ENCODE measurements around the gene NFATC1. TPM values are rescaled to one million over a fixed set of nuclear protein-coding genes. Genes with fewer than 3 reads are reported as not detected.

NFATC1 gene
- total and polyA plus RNA-seq, 5 donors = 14.7 to 25.3 (median 20.3) TPM

GRCh38 chr18:79529991-79530390, 134.3 kb downstream of the NFATC1 start:
- H3K27me3 ChIP-seq (ENCODE audit: control insufficient read depth, insufficient read depth) = no peaks in the 10 kb centered on the region
- ATAC-seq (no peak), DNase-seq (peak; percentile 8 to 41 (median 36))
- no peak overlapping the region for H3K4me3 ChIP-seq (ENCODE audit: low read length)
- no peaks in the 10 kb centered on the region for H3K4me1 ChIP-seq (ENCODE audit: control insufficient read depth, insufficient read depth, low read length)
- H3K27ac ChIP-seq (ENCODE audit: low read length) = no peak overlapping the region
- H3K9me3 ChIP-seq (ENCODE audit: control insufficient read depth, low read length) = no peaks in the 10 kb centered on the region
- 86% methylated on average over 24 of the region's 24 CpGs for WGBS
- intact Hi-C loops (cut with DNase I) = loop anchor here (5.0 to 10.0 kb wide), 4 partner anchors 105 to 148 kb away; no protein-coding TSS in a partner anchor

GRCh38 chr18:79530821-79531220, 135.1 kb downstream of the NFATC1 start:
- 92% methylated on average over 18 of the region's 18 CpGs for WGBS
- intact Hi-C loops (cut with DNase I) = loop anchor here (5.0 to 10.0 kb wide), 3 partner anchors 104 to 114 kb away; no protein-coding TSS in a partner anchor
- H3K9me3 ChIP-seq (ENCODE audit: control insufficient read depth, low read length) = no peaks in the 10 kb centered on the region

GRCh38 chr18:79531386-79531785, 135.7 kb downstream of the NFATC1 start:
- H3K27ac ChIP-seq (ENCODE audit: low read length) = no peak overlapping the region
- H3K27me3 ChIP-seq (ENCODE audit: control insufficient read depth, insufficient read depth) = no peaks in the 10 kb centered on the region
- no peak overlapping the region for H3K4me3 ChIP-seq (ENCODE audit: low read length)
- H3K4me1 ChIP-seq (ENCODE audit: control insufficient read depth, insufficient read depth, low read length) = no peaks in the 10 kb centered on the region
- 88% methylated on average over 20 of the region's 20 CpGs for WGBS
- no peak for ATAC-seq
- intact Hi-C loops (cut with DNase I) = loop anchor here (5.0 to 10.0 kb wide), 3 partner anchors 103 to 113 kb away; no protein-coding TSS in a partner anchor
- H3K9me3 ChIP-seq (ENCODE audit: control insufficient read depth, low read length) = no peaks in the 10 kb centered on the region
- peak in 1 of 3 donors; percentile 20 for DNase-seq

More at GRCh38 chr18:79530821-79531220, 135.1 kb downstream of the NFATC1 start:
- H3K27ac ChIP-seq (ENCODE audit: low read length) = no peak overlapping the region
- H3K4me3 ChIP-seq (ENCODE audit: low read length) = no peak overlapping the region
- DNase-seq (peak in 2 of 3 donors; percentile 9 to 51), ATAC-seq (no peak)
- H3K4me1 ChIP-seq (ENCODE audit: control insufficient read depth, insufficient read depth, low read length) = no peaks in the 10 kb centered on the region
- H3K27me3 ChIP-seq (ENCODE audit: control insufficient read depth, insufficient read depth) = no peaks in the 10 kb centered on the region

GRCh38 chr18:79531926-79532312, 136.2 kb downstream of the NFATC1 start:
- H3K4me1 ChIP-seq (ENCODE audit: control insufficient read depth, insufficient read depth, low read length) = no peaks in the 10 kb centered on the region
- WGBS = 58% methylated on average over 18 of the region's 18 CpGs
- intact Hi-C loops (cut with DNase I) = loop anchor here (5.0 to 10.0 kb wide), 3 partner anchors 103 to 113 kb away; no protein-coding TSS in a partner anchor
- no peaks in the 10 kb centered on the region for H3K9me3 ChIP-seq (ENCODE audit: control insufficient read depth, low read length)
- no peak overlapping the region for H3K4me3 ChIP-seq (ENCODE audit: low read length)
- DNase-seq = peak in 2 of 3 donors; percentile 9 to 26
- no peak for ATAC-seq
- H3K27me3 ChIP-seq (ENCODE audit: control insufficient read depth, insufficient read depth) = no peaks in the 10 kb centered on the region
- no peak overlapping the region for H3K27ac ChIP-seq (ENCODE audit: low read length)

- H3K27ac ChIP-seq (ENCODE audit: low read length) = no peak overlapping the region
- intact Hi-C loops (cut with DNase I) = loop anchor here (5.0 to 10.0 kb wide), 3 partner anchors 102 to 112 kb away; no protein-coding TSS in a partner anchor
- WGBS = 42% methylated on average over 34 of the region's 34 CpGs
- peak in 2 of 3 donors; percentile 32 to 64 for DNase-seq
- no peaks in the 10 kb centered on the region for H3K27me3 ChIP-seq (ENCODE audit: control insufficient read depth, insufficient read depth)
- ATAC-seq = no peak
- H3K4me3 ChIP-seq (ENCODE audit: low read length) = no peak overlapping the region
- H3K9me3 ChIP-seq (ENCODE audit: control insufficient read depth, low read length) = no peaks in the 10 kb centered on the region
- H3K4me1 ChIP-seq (ENCODE audit: control insufficient read depth, insufficient read depth, low read length) = no peaks in the 10 kb centered on the region
Measured at GRCh38 chr18:79532313-79533007, 136.7 kb downstream of the NFATC1 start.

GRCh38 chr18:79533146-79533545, 137.4 kb downstream of the NFATC1 start:
- Histone ChIP-seq H3K4me1 (ENCODE audit: control insufficient read depth, insufficient read depth, low read length) (no peaks in the 10 kb centered on the region), H3K27me3 (ENCODE audit: control insufficient read depth, insufficient read depth) (no peaks in the 10 kb centered on the region), H3K9me3 (ENCODE audit: control insufficient read depth, low read length) (peaks cover 3% of the 10 kb centered on the region), H3K27ac (ENCODE audit: low read length) (no peak overlapping the region), H3K4me3 (ENCODE audit: low read length) (no peak overlapping the region)
- 93% methylated on average over 13 of the region's 13 CpGs for WGBS
- intact Hi-C loops (cut with DNase I) = loop anchor here (5.0 to 10.0 kb wide), 3 partner anchors 102 to 112 kb away; no protein-coding TSS in a partner anchor
- no peak for ATAC-seq
- DNase-seq = peak in 2 of 3 donors; percentile 40 to 53

GRCh38 chr18:79533591-79533990, 137.9 kb downstream of the NFATC1 start:
- ATAC-seq (no peak), DNase-seq (peak in 1 of 3 donors; percentile 26)
- 88% methylated on average over 9 of the region's 9 CpGs for WGBS
- intact Hi-C loops (cut with DNase I) = loop anchor here (5.0 to 10.0 kb wide), 3 partner anchors 101 to 111 kb away; no protein-coding TSS in a partner anchor
- Histone ChIP-seq H3K9me3 (ENCODE audit: control insufficient read depth, low read length) (peaks cover 3% of the 10 kb centered on the region), H3K27ac (ENCODE audit: low read length) (no peak overlapping the region), H3K27me3 (ENCODE audit: control insufficient read depth, insufficient read depth) (no peaks in the 10 kb centered on the region), H3K4me3 (ENCODE audit: low read length) (no peak overlapping the region), H3K4me1 (ENCODE audit: control insufficient read depth, insufficient read depth, low read length) (no peaks in the 10 kb centered on the region)

GRCh38 chr18:79534356-79534755, 138.6 kb downstream of the NFATC1 start:
- DNase-seq = peak in 1 of 3 donors; percentile 5
- no peaks in the 10 kb centered on the region for H3K27me3 ChIP-seq (ENCODE audit: control insufficient read depth, insufficient read depth)
- WGBS = 74% methylated on average over 13 of the region's 13 CpGs

GRCh38 chr18:79537758-79538157, 142.0 kb downstream of the NFATC1 start:
- H3K4me1 ChIP-seq (ENCODE audit: control insufficient read depth, insufficient read depth, low read length) = no peaks in the 10 kb centered on the region
- H3K4me3 ChIP-seq (ENCODE audit: low read length) = no peak overlapping the region
- ATAC-seq (no peak), DNase-seq (no peak)
- intact Hi-C loops (cut with DNase I) = loop anchor here in 3 of 4 donors (10.0 kb wide), 2 partner anchors 97 to 107 kb away; no protein-coding TSS in a partner anchor
- no peaks in the 10 kb centered on the region for H3K27me3 ChIP-seq (ENCODE audit: control insufficient read depth, insufficient read depth)
- H3K27ac ChIP-seq (ENCODE audit: low read length) = no peak overlapping the region
- WGBS = 97% methylated on average over 8 of the region's 8 CpGs
- peaks cover 3% of the 10 kb centered on the region for H3K9me3 ChIP-seq (ENCODE audit: control insufficient read depth, low read length)

More at GRCh38 chr18:79534356-79534755, 138.6 kb downstream of the NFATC1 start:
- H3K4me1 ChIP-seq (ENCODE audit: control insufficient read depth, insufficient read depth, low read length) = no peaks in the 10 kb centered on the region
- H3K4me3 ChIP-seq (ENCODE audit: low read length) = no peak overlapping the region
- H3K9me3 ChIP-seq (ENCODE audit: control insufficient read depth, low read length) = peaks cover 3% of the 10 kb centered on the region
- H3K27ac ChIP-seq (ENCODE audit: low read length) = no peak overlapping the region
- ATAC-seq = no peak
- intact Hi-C loops (cut with DNase I) = loop anchor here (5.0 to 10.0 kb wide), 3 partner anchors 100 to 110 kb away; no protein-coding TSS in a partner anchor

GRCh38 chr18:79538635-79539034, 142.9 kb downstream of the NFATC1 start:
- intact Hi-C loops (cut with DNase I) = loop anchor here in 3 of 4 donors (10.0 kb wide), 2 partner anchors 96 to 106 kb away; no protein-coding TSS in a partner anchor
- Histone ChIP-seq H3K27me3 (ENCODE audit: control insufficient read depth, insufficient read depth) (no peaks in the 10 kb centered on the region), H3K9me3 (ENCODE audit: control insufficient read depth, low read length) (peaks cover 3% of the 10 kb centered on the region), H3K4me3 (ENCODE audit: low read length) (no peak overlapping the region), H3K4me1 (ENCODE audit: control insufficient read depth, insufficient read depth, low read length) (no peaks in the 10 kb centered on the region), H3K27ac (ENCODE audit: low read length) (no peak overlapping the region)
- 96% methylated on average over 12 of the region's 12 CpGs for WGBS
- no peak for ATAC-seq
- DNase-seq = peak in 1 of 3 donors; percentile 32
